ENCODE results near the gene SND1.

SND1 gene

GRCh38 chr7:127726476-127726875 lies 74.5 kb downstream of the SND1 start:
- DNase-seq (ENCODE audit: extremely low spot score) = no peak
- ChIA-PET CTCF (interaction anchor here (0.9 to 6.3 kb wide), 3 partner anchors 12 to 18 kb away, joined by 3 to 45 read pairs (median 4); no protein-coding TSS in a partner anchor), POLR2A (no interaction called here)
- no peak for TF ChIP-seq CTCF (IDR thresholded peaks at IDR 0.05; ENCODE audit: control extremely low read depth, extremely low read depth, low read depth, missing control alignments)

- ChIA-PET POLR2A (no interaction called here), CTCF (interaction anchor here (1.1 to 1.6 kb wide), 4 partner anchors 8 to 21 kb away, joined by 3 read pairs; no protein-coding TSS in a partner anchor)
- no peak for DNase-seq (ENCODE audit: extremely low spot score)
- TF ChIP-seq CTCF (IDR thresholded peaks at IDR 0.05; ENCODE audit: control extremely low read depth, extremely low read depth, low read depth, missing control alignments) = no peak
Measured at GRCh38 chr7:127730658-127731276, 78.8 kb downstream of the SND1 start.

GRCh38 chr7:127731431-127732080 lies 79.6 kb downstream of the SND1 start:
- TF ChIP-seq CTCF (IDR thresholded peaks at IDR 0.05; ENCODE audit: control extremely low read depth, extremely low read depth, low read depth, missing control alignments) = no peak
- ChIA-PET POLR2A (no interaction called here), CTCF (interaction anchor here (1.1 to 1.3 kb wide), 4 partner anchors 9 to 20 kb away, joined by 3 read pairs; no protein-coding TSS in a partner anchor)
- DNase-seq (ENCODE audit: extremely low spot score) = no peak

GRCh38 chr7:127732306-127732705 lies 80.3 kb downstream of the SND1 start:
- no peak for TF ChIP-seq CTCF (IDR thresholded peaks at IDR 0.05; ENCODE audit: control extremely low read depth, extremely low read depth, low read depth, missing control alignments)
- POLR2A ChIA-PET = no interaction called here
- no peak for DNase-seq (ENCODE audit: extremely low spot score)
- CTCF ChIA-PET = interaction anchor here (1.3 kb wide), 1 partner anchor 20 kb away, joined by 3 read pairs; no protein-coding TSS in a partner anchor

- ChIA-PET CTCF (interaction anchor here (1.0 to 1.9 kb wide), 10 partner anchors 9 to 476 kb away, joined by 3 to 13 read pairs (median 3); no protein-coding TSS in a partner anchor), POLR2A (no interaction called here)
- no peak for TF ChIP-seq CTCF (IDR thresholded peaks at IDR 0.05; ENCODE audit: control extremely low read depth, extremely low read depth, low read depth, missing control alignments)
- no peak for DNase-seq (ENCODE audit: extremely low spot score)
Measured at GRCh38 chr7:127733986-127734385, 82.0 kb downstream of the SND1 start.

- no peak for TF ChIP-seq CTCF (IDR thresholded peaks at IDR 0.05; ENCODE audit: control extremely low read depth, extremely low read depth, low read depth, missing control alignments)
- DNase-seq (ENCODE audit: extremely low spot score) = no peak
- POLR2A ChIA-PET = no interaction called here
- CTCF ChIA-PET = interaction anchor here (0.7 to 1.2 kb wide), 3 partner anchors 10 to 20 kb away, joined by 3 read pairs; no protein-coding TSS in a partner anchor
Measured at GRCh38 chr7:127736511-127736910, 84.5 kb downstream of the SND1 start.
